CD4-positive, CD25-positive, alpha-beta regulatory T cell (primary cell): ENCODE results near the gene OR10G7. TPM values are rescaled to one million over a fixed set of nuclear protein-coding genes. Genes with fewer than 3 reads are reported as not detected.

Experiments used
- ATAC-seq, 2 donors: fragments of 150-1000 bp; cut with Tn5 transposase; one replicate each; pipeline ENCODE4 v1.10.0; 2021; ENCODE audit warnings: low read depth in 2 of 2, moderate number of reproducible peaks in 2 of 2, moderate library complexity in 1 of 2
- DNase-seq, 3 donors: peaks; one replicate each; pipeline versions ENCODE4 v3.0.0 to v3.0.0-alpha.2; 2012 to 2022; ENCODE audit warnings: mixed read lengths in 1 of 3
- H3K27ac ChIP-seq: one replicate; pipeline ENCODE4 v1.7.0; 2013; ENCODE audit warnings: mild to moderate bottlenecking, low read length; ENCODE audit not compliant: insufficient read depth, poor library complexity, severe bottlenecking
- H3K27me3 ChIP-seq: one replicate; pipeline ENCODE4 v1.7.0; 2013; ENCODE audit warnings: low read length; ENCODE audit not compliant: control insufficient read depth, insufficient read depth
- H3K36me3 ChIP-seq: one replicate; pipeline ENCODE4 v1.7.0; 2013; ENCODE audit warnings: mild to moderate bottlenecking, low read length, moderate library complexity; ENCODE audit not compliant: control insufficient read depth, insufficient read depth
- H3K4me1 ChIP-seq: 2 replicates; pipeline ENCODE4 v1.7.0; 2013; ENCODE audit warnings: mild to moderate bottlenecking, low read length; ENCODE audit not compliant: insufficient read depth, control insufficient read depth, poor library complexity, severe bottlenecking
- H3K4me3 ChIP-seq: one replicate; pipeline ENCODE4 v1.7.0; 2013; ENCODE audit warnings: low read depth, mild to moderate bottlenecking, low read length, moderate library complexity
- H3K9me3 ChIP-seq, 2 experiments: 1 replicate in 1 of 2; 2 replicates in 1 of 2; pipeline ENCODE4 v1.7.0; 2013; ENCODE audit warnings: low read length in 2 of 2, mild to moderate bottlenecking in 1 of 2, moderate library complexity in 1 of 2; ENCODE audit not compliant: control insufficient read depth in 2 of 2
- H3K27ac Mint-ChIP-seq, 3 donors: one replicate each; pipeline ENCODE4 v1.8.0; 2020 to 2022; ENCODE audit warnings: mild to moderate bottlenecking in 3 of 3, mixed read lengths in 3 of 3, moderate library complexity in 2 of 3
- H3K27me3 Mint-ChIP-seq: one replicate; pipeline ENCODE4 v1.8.0; 2022; ENCODE audit warnings: mild to moderate bottlenecking, mixed read lengths
- H3K36me3 Mint-ChIP-seq: one replicate; pipeline ENCODE4 v1.8.0; 2020; ENCODE audit warnings: mixed read lengths
- H3K4me1 Mint-ChIP-seq, 4 donors: one replicate each; pipeline ENCODE4 v1.8.0; 2020 to 2022; ENCODE audit warnings: mixed read lengths in 4 of 4, mild to moderate bottlenecking in 1 of 4
- H3K4me3 Mint-ChIP-seq, 4 donors: one replicate each; pipeline ENCODE4 v1.8.0; 2020 to 2022; ENCODE audit warnings: mild to moderate bottlenecking in 4 of 4, mixed read lengths in 4 of 4, moderate library complexity in 3 of 4
- H3K9me3 Mint-ChIP-seq, 7 donors: one replicate each; pipeline ENCODE4 v1.8.0; 2020 to 2022; ENCODE audit warnings: mixed read lengths in 7 of 7, mild to moderate bottlenecking in 3 of 7, moderate library complexity in 2 of 7
- polyA plus RNA-seq, 4 donors: library from polyadenylated mRNA; unstranded; fragments of 300-500 nt; fragmentation: Illumina TruSeq; gene quantifications; one replicate each; pipeline ENCODE4 v1.2.3, GENCODE V29; 2021
- total RNA-seq: library from RNA; stranded (reverse); gene quantifications from one replicate; pipeline ENCODE4 v1.2.3, GENCODE V29; 2022

The OR10G7 gene, protein sequence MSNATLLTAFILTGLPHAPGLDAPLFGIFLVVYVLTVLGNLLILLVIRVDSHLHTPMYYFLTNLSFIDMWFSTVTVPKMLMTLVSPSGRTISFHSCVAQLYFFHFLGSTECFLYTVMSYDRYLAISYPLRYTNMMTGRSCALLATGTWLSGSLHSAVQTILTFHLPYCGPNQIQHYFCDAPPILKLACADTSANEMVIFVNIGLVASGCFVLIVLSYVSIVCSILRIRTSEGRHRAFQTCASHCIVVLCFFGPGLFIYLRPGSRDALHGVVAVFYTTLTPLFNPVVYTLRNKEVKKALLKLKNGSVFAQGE
- total RNA-seq (not detected), polyA plus RNA-seq (not detected)

DNA sequence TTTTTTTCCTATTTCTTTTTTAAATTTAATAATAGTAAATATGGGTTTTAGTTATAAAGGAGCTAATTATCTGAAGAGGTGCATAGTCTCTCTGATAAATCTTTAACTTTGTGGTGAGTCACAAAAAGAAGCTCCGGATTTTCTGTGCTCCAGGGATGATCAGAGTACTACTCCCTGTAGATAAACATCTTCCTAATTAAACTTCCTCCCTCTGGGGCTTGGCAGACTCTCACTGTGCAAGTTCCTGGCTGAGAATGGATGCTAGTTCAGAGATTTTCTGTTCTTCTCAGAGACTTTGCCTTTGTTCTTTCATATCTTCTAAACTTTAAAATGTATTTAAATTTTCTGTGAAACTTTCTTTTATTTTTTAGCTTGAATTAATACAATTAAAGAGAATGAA, at the start of gene OR10G7:
OR10G7 (minus strand) TSS at position 72 of the 400 bp plus-strand sequence. CDS start 2,324 bp downstream, outside the sequence.
- Mint-ChIP-seq H3K27ac (no peak within 1 kb of the TSS), H3K9me3 (peaks cover 0 to 5% (median 0%) of the 10 kb centered on the region in 7 donors), H3K4me3 (no peak within 1 kb of the TSS), H3K4me1 (no peaks in the 10 kb centered on the region), H3K36me3 (no peaks in the 10 kb centered on the region), H3K27me3 (no peaks in the 10 kb centered on the region)
- H3K9me3 ChIP-seq = no peaks in the 10 kb centered on the region
- no peaks in the 10 kb centered on the region for H3K27me3 ChIP-seq
- H3K36me3 ChIP-seq = no peaks in the 10 kb centered on the region
- no peak for DNase-seq
- no peak within 1 kb of the TSS for H3K4me3 ChIP-seq
- no peak for ATAC-seq
- no peaks in the 10 kb centered on the region for H3K4me1 ChIP-seq
- H3K27ac ChIP-seq = no peak within 1 kb of the TSS

DNA sequence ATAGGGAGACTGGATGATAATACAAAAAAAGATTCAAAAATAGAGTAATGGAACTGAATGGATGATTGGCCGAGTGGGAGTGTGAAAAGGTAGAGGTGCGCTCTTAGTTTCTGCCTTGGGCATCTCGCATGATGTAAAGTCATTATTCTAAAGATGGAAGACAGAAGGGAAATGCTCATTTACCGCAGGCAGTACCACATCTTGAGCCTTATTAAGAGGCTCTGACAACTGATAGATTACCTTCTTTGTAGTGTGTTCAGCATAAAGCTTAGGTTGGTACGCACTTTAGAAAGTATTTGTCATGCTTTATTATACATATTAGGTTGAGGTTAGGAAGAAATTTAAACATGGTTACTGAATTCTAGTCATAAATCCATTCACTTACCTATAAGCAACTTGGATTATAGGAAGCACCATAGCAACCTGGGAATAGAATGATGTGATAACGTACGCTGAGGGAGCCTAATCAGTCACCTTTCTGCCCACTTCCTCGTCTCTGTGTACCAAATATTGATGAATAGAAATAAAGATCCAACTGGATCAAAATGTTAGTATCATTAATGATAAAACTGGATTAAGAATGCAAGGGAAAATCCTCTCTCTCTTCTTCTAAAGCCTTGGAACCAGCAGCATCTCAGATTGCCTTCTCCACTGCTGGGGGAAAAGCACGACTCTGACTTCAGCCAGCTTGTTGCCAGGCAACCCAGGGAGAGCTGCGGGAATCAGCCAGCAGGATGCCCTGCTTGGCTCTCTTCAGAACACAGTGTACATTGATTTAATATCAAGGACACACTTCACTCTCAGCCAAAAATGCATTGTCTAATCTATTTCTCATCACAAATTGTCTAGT, 45.1 kb upstream of the OR10G7 start:
- H3K4me1 Mint-ChIP-seq = no peaks in the 10 kb centered on the region
- DNase-seq = no peak

DNA sequence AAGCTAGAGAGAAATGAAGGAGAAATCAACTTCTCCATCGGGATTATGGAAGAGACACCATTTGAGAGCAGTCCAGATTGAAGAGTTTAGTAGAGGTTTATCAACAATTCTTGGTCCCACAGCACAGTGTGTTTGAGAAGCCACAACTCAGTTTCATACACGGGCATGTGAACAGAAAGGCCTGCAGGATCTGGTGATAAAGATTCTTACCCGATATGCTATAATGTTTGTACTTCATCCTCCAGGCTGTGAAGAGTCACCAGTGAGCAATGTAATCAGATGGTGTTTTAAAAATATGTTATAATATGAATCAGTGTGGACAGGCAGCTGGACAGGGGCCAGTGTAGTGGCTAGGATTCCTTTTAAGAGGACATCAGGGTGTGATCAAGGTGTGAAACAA, 44.5 kb upstream of the OR10G7 start:
- no peaks in the 10 kb centered on the region for H3K36me3 Mint-ChIP-seq
- no peak overlapping the region for H3K4me3 Mint-ChIP-seq
- H3K27ac Mint-ChIP-seq = no peak overlapping the region
- no peaks in the 10 kb centered on the region for H3K9me3 Mint-ChIP-seq
- peaks cover 22% of the 10 kb centered on the region for H3K27me3 Mint-ChIP-seq
- H3K4me3 ChIP-seq = no peak overlapping the region
- no peaks in the 10 kb centered on the region for H3K9me3 ChIP-seq
- H3K27me3 ChIP-seq = peaks cover 6% of the 10 kb centered on the region
- H3K36me3 ChIP-seq = no peaks in the 10 kb centered on the region
- no peaks in the 10 kb centered on the region for H3K4me1 ChIP-seq
- no peak overlapping the region for H3K27ac ChIP-seq
- no peak for ATAC-seq
- no peak for DNase-seq
- no peaks in the 10 kb centered on the region for H3K4me1 Mint-ChIP-seq

More for the DNA sequence above, 45.1 kb upstream of the OR10G7 start:
- Histone ChIP-seq H3K4me1 (no peaks in the 10 kb centered on the region), H3K36me3 (no peaks in the 10 kb centered on the region), H3K27ac (no peak overlapping the region), H3K4me3 (no peak overlapping the region), H3K9me3 (no peaks in the 10 kb centered on the region), H3K27me3 (peaks cover 6% of the 10 kb centered on the region)
- Mint-ChIP-seq H3K36me3 (no peaks in the 10 kb centered on the region), H3K27ac (no peak overlapping the region), H3K9me3 (no peaks in the 10 kb centered on the region), H3K27me3 (peaks cover 27% of the 10 kb centered on the region), H3K4me3 (no peak overlapping the region)
- no peak for ATAC-seq

DNA sequence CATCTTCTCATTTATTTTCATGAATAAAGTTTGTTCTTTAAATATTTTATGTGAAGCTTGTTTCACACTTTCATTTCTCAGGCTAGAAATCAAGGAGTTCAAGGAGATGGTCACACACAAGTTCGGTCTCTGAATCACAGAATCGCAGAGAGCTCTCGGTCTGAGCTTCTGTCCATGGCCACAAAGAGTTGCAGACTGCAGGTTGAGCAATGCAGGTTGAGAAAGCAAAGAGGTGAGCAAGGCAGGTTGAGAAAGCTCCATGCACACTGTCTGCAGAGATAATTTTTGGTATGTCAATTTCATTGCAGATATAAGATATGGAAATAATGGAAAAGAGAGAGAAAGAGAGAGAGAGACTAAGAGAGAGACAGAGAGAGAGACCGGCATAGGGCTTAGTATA, 41.2 kb upstream of the OR10G7 start:
- H3K27me3 Mint-ChIP-seq = peaks cover 24% of the 10 kb centered on the region
- peaks cover 4% of the 10 kb centered on the region for H3K27me3 ChIP-seq
- no peaks in the 10 kb centered on the region for H3K36me3 ChIP-seq
- ATAC-seq = no peak
- no peaks in the 10 kb centered on the region for H3K9me3 Mint-ChIP-seq
- no peak for DNase-seq
- no peak overlapping the region for H3K4me3 Mint-ChIP-seq
- H3K9me3 ChIP-seq = no peaks in the 10 kb centered on the region
- no peak overlapping the region for H3K27ac Mint-ChIP-seq
- H3K4me3 ChIP-seq = no peak overlapping the region
- H3K4me1 Mint-ChIP-seq = no peaks in the 10 kb centered on the region
- no peaks in the 10 kb centered on the region for H3K4me1 ChIP-seq
- no peaks in the 10 kb centered on the region for H3K36me3 Mint-ChIP-seq
- no peak overlapping the region for H3K27ac ChIP-seq

DNA sequence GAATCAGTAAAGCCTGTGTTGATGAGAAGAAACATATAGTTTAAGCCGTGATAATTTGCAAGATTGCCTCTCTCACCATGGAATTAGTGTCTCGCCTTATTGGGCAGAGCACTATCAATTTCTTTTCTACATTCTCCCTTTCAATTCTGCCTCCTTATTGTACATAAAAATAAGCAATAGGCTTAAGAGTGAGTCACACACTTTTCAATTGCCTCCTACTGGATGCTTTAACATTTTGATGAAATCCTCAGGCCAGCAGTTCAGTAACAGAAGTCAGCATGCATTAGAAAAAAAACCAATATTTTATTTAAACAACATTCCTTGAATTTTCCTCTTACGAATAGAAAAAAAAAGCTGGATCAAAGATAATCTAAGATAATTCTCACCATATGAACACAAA, 40.4 kb upstream of the OR10G7 start:
- H3K36me3 Mint-ChIP-seq = no peaks in the 10 kb centered on the region
- H3K27me3 ChIP-seq = peaks cover 2% of the 10 kb centered on the region
- H3K36me3 ChIP-seq = no peaks in the 10 kb centered on the region
- H3K27ac ChIP-seq = no peak overlapping the region
- H3K4me3 ChIP-seq = no peak overlapping the region
- peaks cover 29% of the 10 kb centered on the region for H3K27me3 Mint-ChIP-seq
- H3K4me1 ChIP-seq = no peaks in the 10 kb centered on the region
- no peak for DNase-seq
- no peaks in the 10 kb centered on the region for H3K9me3 ChIP-seq
- no peak overlapping the region for H3K27ac Mint-ChIP-seq
- peaks cover 0 to 4% (median 0%) of the 10 kb centered on the region in 4 donors for H3K4me1 Mint-ChIP-seq
- ATAC-seq = no peak
- no peaks in the 10 kb centered on the region for H3K9me3 Mint-ChIP-seq
- no peak overlapping the region for H3K4me3 Mint-ChIP-seq

DNA sequence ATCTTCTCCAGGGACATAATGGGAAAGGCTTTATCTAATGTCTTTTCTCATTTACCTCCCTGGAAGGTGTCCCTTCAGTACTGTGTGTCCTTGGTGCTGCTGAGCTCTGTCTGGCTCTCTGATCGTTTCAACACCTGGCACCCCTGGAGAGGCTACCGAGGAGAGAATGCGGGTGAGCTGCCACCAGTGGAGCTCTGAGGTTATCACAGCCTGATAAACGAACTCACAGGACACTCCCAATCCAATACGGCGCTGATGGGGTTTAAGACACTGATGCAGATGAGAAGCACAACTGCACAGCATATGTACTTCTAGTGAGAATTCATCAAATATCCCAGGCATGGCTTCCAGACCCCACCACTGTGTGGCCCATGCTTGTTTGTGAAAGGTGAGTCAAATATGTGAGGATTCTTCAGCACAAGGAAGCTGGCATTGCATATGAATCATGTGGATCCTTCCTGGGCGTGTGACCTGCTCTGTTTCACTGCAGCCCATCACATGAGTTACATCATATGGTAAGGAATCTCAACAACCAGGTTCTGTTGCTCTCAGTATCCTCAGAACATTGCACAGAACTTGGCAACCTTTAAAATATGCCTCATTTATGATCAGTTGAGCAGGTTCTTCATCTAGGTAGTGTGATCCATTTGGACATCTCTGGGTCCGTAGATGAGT, 39.3 kb upstream of the OR10G7 start:
- no peak for ATAC-seq
- Histone ChIP-seq H3K27me3 (peaks cover 2% of the 10 kb centered on the region), H3K4me3 (no peak overlapping the region), H3K36me3 (no peaks in the 10 kb centered on the region), H3K4me1 (no peaks in the 10 kb centered on the region), H3K27ac (no peak overlapping the region), H3K9me3 (no peaks in the 10 kb centered on the region)
- Mint-ChIP-seq H3K4me3 (no peak overlapping the region), H3K27me3 (peaks cover 28% of the 10 kb centered on the region), H3K36me3 (no peaks in the 10 kb centered on the region), H3K9me3 (no peaks in the 10 kb centered on the region), H3K27ac (no peak overlapping the region), H3K4me1 (peaks cover 0 to 9% (median 0%) of the 10 kb centered on the region in 4 donors)
- DNase-seq = no peak

DNA sequence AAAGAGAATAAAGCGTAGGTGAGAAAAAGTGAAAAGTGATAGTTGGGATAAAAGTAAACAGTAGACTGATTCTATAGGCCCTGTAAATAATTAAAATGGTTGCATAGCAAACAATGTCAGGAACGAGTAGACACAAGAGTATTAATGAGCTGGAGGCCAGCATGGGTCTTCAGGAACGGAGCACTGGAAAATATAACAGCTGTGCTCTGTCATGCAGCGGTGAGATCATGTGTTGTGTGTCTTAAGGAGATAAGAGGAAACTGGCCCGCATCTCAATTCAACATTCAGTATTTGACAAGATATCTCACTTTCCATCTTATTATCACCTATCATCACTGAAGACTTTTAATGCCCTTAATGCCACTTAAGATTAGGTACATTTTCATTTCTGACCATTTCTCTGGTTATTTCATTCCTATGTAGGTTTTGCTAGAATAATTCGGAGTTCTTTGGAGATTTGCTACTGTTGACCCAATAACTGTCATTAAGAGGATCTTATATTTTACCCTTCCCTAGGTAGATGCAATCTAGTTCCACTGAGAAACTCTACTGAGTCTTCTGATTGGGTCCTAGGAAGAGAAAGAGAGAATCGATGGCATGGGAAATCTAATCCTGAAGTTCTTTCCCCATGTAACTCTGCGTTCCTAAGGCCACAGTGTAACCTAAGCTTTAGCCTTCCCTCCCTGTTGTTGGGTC, 38.7 kb upstream of the OR10G7 start:
- Histone ChIP-seq H3K36me3 (no peaks in the 10 kb centered on the region), H3K4me1 (no peaks in the 10 kb centered on the region), H3K27me3 (peaks cover 2% of the 10 kb centered on the region), H3K27ac (no peak overlapping the region), H3K9me3 (no peaks in the 10 kb centered on the region), H3K4me3 (no peak overlapping the region)
- no peak overlapping the region for H3K4me3 Mint-ChIP-seq
- ATAC-seq = no peak
- no peak for DNase-seq
- no peak overlapping the region for H3K27ac Mint-ChIP-seq
- peaks cover 29% of the 10 kb centered on the region for H3K27me3 Mint-ChIP-seq
- no peaks in the 10 kb centered on the region for H3K36me3 Mint-ChIP-seq
- H3K4me1 Mint-ChIP-seq = peaks cover 0 to 9% (median 0%) of the 10 kb centered on the region in 4 donors
- H3K9me3 Mint-ChIP-seq = no peaks in the 10 kb centered on the region
